K562 (cell line): Measurements from ENCODE around the gene SLBP. TPM values are rescaled to one million over a fixed set of nuclear protein-coding genes. Genes with fewer than 3 reads are reported as not detected.

Experiments
- CBX3 ChIP-seq, 2 experiments: IDR thresholded peaks; 1 replicate in 1 of 2; 2 replicates in 1 of 2; pipeline ENCODE4 v1.6.1; 2012; ENCODE audit warnings: inconsistent platforms in 2 of 2, low read length in 2 of 2, borderline replicate concordance in 1 of 2, control low read depth in 1 of 2
- CCNT2 ChIP-seq: IDR thresholded peaks from 2 replicates; pipeline ENCODE4 v1.6.1; 2011; ENCODE audit warnings: borderline replicate concordance, low read depth, mild to moderate bottlenecking, moderate library complexity, mixed read lengths, low read length; ENCODE audit not compliant: insufficient read length; ENCODE audit errors: extremely low read depth
- E2F4 ChIP-seq: sonication (generic); formaldehyde crosslinking; IDR thresholded peaks from 2 replicates; pipeline ENCODE4 v1.8.0; 2022; ENCODE audit warnings: mild to moderate bottlenecking, low read depth, missing genetic modification reagents
- GABPB1 ChIP-seq: sonication (generic); formaldehyde crosslinking; IDR thresholded peaks from 2 replicates; pipeline ENCODE4 v1.8.0; 2022; ENCODE audit warnings: mild to moderate bottlenecking, missing genetic modification reagents
- GMEB1 ChIP-seq: fragments of 250-450 bp; sonication (Bioruptor Pico); IDR thresholded peaks from 2 replicates; pipeline ENCODE4 v1.4.0; 2020; ENCODE audit warnings: mild to moderate bottlenecking
- HDAC1 ChIP-seq, 2 experiments: fragments of 450-650 bp; IDR thresholded peaks; 2 replicates each; pipeline ENCODE4 v1.6.1; 2016 to 2017; ENCODE audit warnings: inconsistent platforms in 1 of 2, mild to moderate bottlenecking in 1 of 2, moderate library complexity in 1 of 2
- HMGN3 ChIP-seq: IDR thresholded peaks from 2 replicates; pipeline ENCODE4 v1.6.1; 2011; ENCODE audit warnings: borderline replicate concordance, low read depth, mild to moderate bottlenecking, mixed read lengths, low read length; ENCODE audit not compliant: insufficient read length; ENCODE audit errors: extremely low read depth
- MBD2 ChIP-seq: sonication (generic); IDR thresholded peaks from 2 replicates; pipeline ENCODE4 v1.6.1; 2016; ENCODE audit warnings: low read depth, borderline replicate concordance
- NONO ChIP-seq, 2 experiments: fragments of 200-400 bp in 1 of 2; fragments of 450-650 bp in 1 of 2; formaldehyde crosslinking in 1 of 2; IDR thresholded peaks; 2 replicates each; pipeline ENCODE4 v1.6.1; 2017; ENCODE audit warnings: low read depth in 2 of 2, mild to moderate bottlenecking in 2 of 2, moderate library complexity in 2 of 2, low read length in 1 of 2
- NR0B1 ChIP-seq: fragments of 450-650 bp; IDR thresholded peaks from one replicate; pipeline ENCODE4 v1.6.1; 2018; ENCODE audit warnings: mild to moderate bottlenecking, moderate library complexity; ENCODE audit not compliant: partially characterized antibody
- NR3C1 ChIP-seq: sonication (generic); formaldehyde crosslinking; IDR thresholded peaks from 2 replicates; pipeline ENCODE4 v1.8.1; 2022; ENCODE audit warnings: missing genetic modification reagents
- PML ChIP-seq: IDR thresholded peaks from 2 replicates; pipeline ENCODE4 v1.6.1; 2012; ENCODE audit warnings: low read length, inconsistent platforms
- POLR2G ChIP-seq: fragments of 200-400 bp; formaldehyde crosslinking; IDR thresholded peaks from 2 replicates; pipeline ENCODE4 v1.6.1; 2017; ENCODE audit warnings: low read depth, mild to moderate bottlenecking, antibody characterized with exemption, low read length, moderate library complexity
- POLR2H ChIP-seq: IDR thresholded peaks from 2 replicates; pipeline ENCODE4 v1.6.1; 2016; ENCODE audit warnings: missing genetic modification characterization, low read depth, mild to moderate bottlenecking, control low read depth, missing compliant biosample characterization, moderate library complexity
- RBBP5 ChIP-seq: fragments of 200-600 bp; sonication (generic); IDR thresholded peaks from 2 replicates; pipeline ENCODE4 v1.6.1; 2012; ENCODE audit warnings: borderline replicate concordance, mild to moderate bottlenecking, low read length, control low read depth, inconsistent platforms; ENCODE audit not compliant: insufficient read depth, poor library complexity, severe bottlenecking
- SAP30 ChIP-seq: fragments of 200-600 bp; sonication (generic); IDR thresholded peaks from 2 replicates; pipeline ENCODE4 v1.6.1; 2012; ENCODE audit warnings: borderline replicate concordance, low read depth, mild to moderate bottlenecking, moderate library complexity, low read length, control low read depth, inconsistent platforms; ENCODE audit not compliant: insufficient read depth, poor library complexity, severe bottlenecking
- ZBTB17 ChIP-seq: fragments of 450-650 bp; formaldehyde crosslinking; IDR thresholded peaks from 2 replicates; pipeline ENCODE4 v1.4.0; 2020; ENCODE audit warnings: mild to moderate bottlenecking
- ZNF175 ChIP-seq: fragments of 200-800 bp; sonication (Bioruptor generic); IDR thresholded peaks from 2 replicates; pipeline ENCODE4 v1.6.1; 2016; ENCODE audit warnings: low read depth, mild to moderate bottlenecking, missing genetic modification characterization, missing compliant biosample characterization
- ZNF253 ChIP-seq: fragments of 250-450 bp; sonication (Bioruptor Pico); conservative IDR thresholded peaks from 2 replicates; pipeline ENCODE4 v1.6.1; 2021; ENCODE audit warnings: mild to moderate bottlenecking
- ZNF316 ChIP-seq: fragments of 450-650 bp; IDR thresholded peaks from 2 replicates; pipeline ENCODE4 v1.6.1; 2016
- ZNF740 ChIP-seq, 3 experiments: fragments of 200-800 bp in 1 of 3; sonication (Bioruptor generic) in 1 of 3; sonication (generic) in 1 of 3; formaldehyde crosslinking in 1 of 3; IDR thresholded peaks; 2 replicates each; pipeline versions ENCODE4 v1.6.1 to v1.8.0; 2016 to 2022; ENCODE audit warnings: mild to moderate bottlenecking in 2 of 3, missing compliant biosample characterization in 2 of 3, missing genetic modification characterization in 2 of 3, missing genetic modification reagents in 1 of 3
- polyA plus RNA-seq, 8 experiments: library from polyadenylated mRNA; depleted of rRNA in 4 of 8; stranded (reverse) in 5 of 8; unstranded in 3 of 8; fragments of >200 nt; fragmentation: Nextera tagmentation in 2 of 8; fragmentation: Illumina TruSeq in 1 of 8; extraction: Ambion mirVana in 2 of 8; extraction: Trizol in 1 of 8; gene quantifications; 2 replicates each; pipeline versions ENCODE4 v1.2.1 to v1.2.3, GENCODE V29; 2011 to 2014; ENCODE audit warnings: inconsistent platforms in 1 of 8, missing spikeins in 1 of 8
- total RNA-seq, 7 experiments: library from RNA; depleted of rRNA in 6 of 7; stranded (reverse); fragments of >200 nt in 6 of 7; fragmentation: Illumina TruSeq in 2 of 7; extraction: Trizol in 2 of 7; gene quantifications; 2 replicates each; pipeline versions ENCODE4 v1.2.1 to v1.2.3, GENCODE V29; 2011 to 2021; ENCODE audit warnings: low replicate concordance in 1 of 7

SLBP gene
- total and polyA plus RNA-seq, 9 of the 15 experiments (the other 6 are each of a cell fraction or from before 2014, with no cell fraction given): 49.4 to 221 (median 162) TPM

GRCh38 chr4:1721003-1721665, 9.0 kb upstream of the SLBP start, which contains the start of the genes TACC3 and TMEM129 (continued):
- TF ChIP-seq NONO (IDR thresholded peaks at IDR 0.05; ENCODE audit: low read depth in 2 of 2, low read length in 1 of 2): peak in 1 of 2 experiments; percentile 56; a peak in 2 of 4 replicates
- no peak for TF ChIP-seq ZNF175
- peak; percentile 43; the same call in 1 of the 2 replicates for TF ChIP-seq ZNF740 (CRISPR knock-in tag; IDR thresholded peaks at IDR 0.05)
- TF ChIP-seq ZNF740 (tag; IDR thresholded peaks at IDR 0.05): peak in 1 of 2 experiments; percentile 87; a peak in 2 of 4 replicates
- no peak for TF ChIP-seq ZNF253 (CRISPR knock-in tag)
- TF ChIP-seq RBBP5: peak; percentile 21
- peak; percentile 96 for TF ChIP-seq E2F4 (CRISPR knock-in tag)
- no peak for TF ChIP-seq POLR2H (tag)
- TF ChIP-seq ZBTB17 (CRISPR knock-in tag): no peak
- TF ChIP-seq GMEB1 (CRISPR knock-in tag): peak; percentile 49; the same call in 1 of the 2 replicates
- TF ChIP-seq MBD2: 0 out of 2 replicates have a peak, but pooled peaks have one; percentile 31
- peak; percentile 38; the same call in 1 of the 2 replicates for TF ChIP-seq PML
- TF ChIP-seq CBX3 (IDR thresholded peaks at IDR 0.05; ENCODE audit: borderline replicate concordance in 1 of 2, low read length in 2 of 2): no peak
- TF ChIP-seq HDAC1 (IDR thresholded peaks at IDR 0.05): peak in 1 of 2 experiments; percentile 93; a peak in 2 of 4 replicates
- TF ChIP-seq NR3C1 (CRISPR knock-in tag): 0 out of 2 replicates have a peak, but pooled peaks have one; percentile 10
- TF ChIP-seq CCNT2: peak; percentile 57
- peak; percentile 92 for TF ChIP-seq SAP30
- TF ChIP-seq HMGN3: peak; percentile 55
- no peak for TF ChIP-seq ZNF316
- TF ChIP-seq POLR2G: peak; percentile 88
- TF ChIP-seq GABPB1: peak; percentile 89
- no peak for TF ChIP-seq NR0B1
